GM18499 (cell line): ENCODE results near the gene SYT14.
"Not testable (repeated sequence)": the region's sequence is repeated elsewhere in the genome, so short reads cannot be mapped to it uniquely, and the experiment has no call there.

Experiments
- ATAC-seq: cut with Tn5 transposase; IDR thresholded peaks from one replicate; pipeline ENCODE4 v1.9.1; 2021; ENCODE audit warnings: moderate number of reproducible peaks; ENCODE audit not compliant: insufficient read depth, unreplicated experiment

The SYT14 gene

DNA sequence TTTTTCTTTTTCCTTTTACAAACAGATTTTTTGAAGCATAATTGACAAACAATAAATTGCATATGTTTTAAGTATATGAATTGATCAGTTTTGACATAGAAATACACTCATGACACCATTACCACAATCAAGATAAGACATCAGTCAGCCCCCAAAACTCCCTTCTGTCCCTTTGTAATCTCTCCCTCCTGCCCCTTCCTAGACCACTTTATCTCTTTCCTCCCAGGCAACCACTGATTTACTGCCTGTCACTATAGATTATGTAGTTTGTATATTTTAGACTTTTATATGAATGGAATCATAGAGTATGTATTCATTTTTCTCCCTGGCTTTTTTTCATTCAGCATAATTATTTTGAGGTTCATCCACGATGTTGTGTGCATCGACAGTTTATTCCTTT lies 6.9 kb upstream of the SYT14 start:
- no peak for ATAC-seq

- ATAC-seq, result no peak
These were observed 1.9 kb upstream of the SYT14 start for GRCh38 chr1:209936125-209936524.

DNA sequence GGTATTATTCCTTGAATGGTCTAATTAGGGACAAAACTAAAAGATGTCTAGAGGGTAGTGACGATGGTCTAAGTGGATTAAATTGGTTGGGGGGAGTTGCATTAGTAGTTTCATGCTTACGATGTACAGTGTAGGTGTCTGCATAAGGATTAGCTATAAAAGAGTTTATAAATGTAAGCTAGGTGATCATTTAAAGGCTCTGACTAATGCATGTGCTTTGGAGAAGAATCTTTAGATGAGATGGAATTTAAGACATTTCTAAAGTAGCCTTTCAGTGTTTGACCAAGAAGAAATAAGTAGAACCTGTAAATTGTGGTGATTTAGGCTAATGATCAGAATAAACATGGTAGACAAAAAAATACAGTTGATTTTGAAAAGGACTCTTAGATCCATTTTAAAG lies 7.4 kb downstream of the SYT14 start:
- no peak for ATAC-seq

- no peak for ATAC-seq
These were observed 10.1 kb downstream of the SYT14 start for GRCh38 chr1:209948155-209948554.

- ATAC-seq, result no peak
These were observed 18.1 kb downstream of the SYT14 start for GRCh38 chr1:209956116-209956515.

DNA sequence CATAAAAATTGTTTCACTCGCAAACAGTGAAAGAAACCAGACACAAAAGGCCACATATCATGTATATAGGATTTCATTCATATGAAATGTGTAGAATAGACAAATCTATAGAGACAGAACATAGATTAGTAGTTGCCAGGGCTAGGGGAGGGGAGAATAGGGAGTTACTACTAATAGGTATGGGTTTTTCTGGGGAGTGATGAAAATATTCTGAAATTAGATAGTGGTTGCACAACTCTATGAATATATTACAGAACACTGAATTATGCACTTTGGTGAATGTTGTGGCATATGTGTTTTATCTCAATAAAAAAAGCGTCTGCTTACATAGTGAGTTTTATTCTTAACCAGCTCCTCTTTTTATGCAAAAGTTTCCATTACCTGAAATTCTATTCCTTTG lies 21.6 kb downstream of the SYT14 start:
- no peak for ATAC-seq

DNA sequence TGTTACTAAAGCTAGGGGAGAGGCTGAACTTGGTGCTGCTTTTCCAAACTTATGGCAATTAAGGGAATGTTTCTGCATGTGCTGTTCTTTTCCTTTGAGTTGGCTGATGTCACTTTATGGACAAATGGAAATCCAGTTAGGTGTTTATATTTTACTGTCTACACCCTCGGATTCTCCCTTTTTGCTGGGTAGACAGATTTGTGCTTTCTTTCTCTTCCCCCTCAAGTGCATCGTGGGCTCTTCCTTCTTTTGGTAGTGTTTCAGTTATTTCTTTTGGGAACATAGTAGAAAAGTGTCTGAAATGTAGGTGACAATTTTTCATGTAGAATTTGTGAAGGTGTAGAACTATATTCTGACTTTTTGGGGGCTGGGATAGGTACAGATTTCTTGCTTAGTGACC lies 22.9 kb downstream of the SYT14 start:
- no peak for ATAC-seq

GRCh38 chr1:209962388-209962787 lies 24.4 kb downstream of the SYT14 start:
- ATAC-seq, result no peak

- ATAC-seq, result no peak
These were observed 24.8 kb downstream of the SYT14 start for GRCh38 chr1:209962856-209963255.

DNA sequence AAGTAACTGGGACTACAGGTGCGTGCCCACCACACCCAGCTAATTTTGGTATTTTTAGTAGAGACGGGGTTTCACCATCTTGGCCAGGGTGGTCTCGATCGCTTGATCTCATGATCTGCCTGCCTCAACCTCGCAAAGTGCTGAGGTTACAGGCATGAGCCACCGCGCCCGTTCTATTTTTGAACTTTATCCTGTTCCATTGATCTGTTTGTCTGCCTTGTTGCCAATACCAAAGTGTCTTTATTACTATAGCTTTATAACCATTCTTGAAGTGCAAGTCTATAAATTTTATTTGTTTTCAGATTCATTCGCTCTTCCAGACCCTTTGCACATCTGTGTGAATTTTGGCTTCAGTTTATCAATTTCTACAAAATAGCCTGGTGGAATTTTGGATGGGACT lies 28.0 kb downstream of the SYT14 start:
- no peak for ATAC-seq

GRCh38 chr1:209978721-209979120 lies 40.7 kb downstream of the SYT14 start:
- ATAC-seq, result not testable (repeated sequence)

- ATAC-seq, result no peak
These were observed 45.9 kb downstream of the SYT14 start for GRCh38 chr1:209983953-209984352.

- ATAC-seq, result no peak
These were observed 47.0 kb downstream of the SYT14 start for GRCh38 chr1:209985002-209985401.

- ATAC-seq, result no peak
These were observed 50.7 kb downstream of the SYT14 start for GRCh38 chr1:209988706-209989105.

GRCh38 chr1:209989525-209989924 lies 51.5 kb downstream of the SYT14 start:
- no peak for ATAC-seq

DNA sequence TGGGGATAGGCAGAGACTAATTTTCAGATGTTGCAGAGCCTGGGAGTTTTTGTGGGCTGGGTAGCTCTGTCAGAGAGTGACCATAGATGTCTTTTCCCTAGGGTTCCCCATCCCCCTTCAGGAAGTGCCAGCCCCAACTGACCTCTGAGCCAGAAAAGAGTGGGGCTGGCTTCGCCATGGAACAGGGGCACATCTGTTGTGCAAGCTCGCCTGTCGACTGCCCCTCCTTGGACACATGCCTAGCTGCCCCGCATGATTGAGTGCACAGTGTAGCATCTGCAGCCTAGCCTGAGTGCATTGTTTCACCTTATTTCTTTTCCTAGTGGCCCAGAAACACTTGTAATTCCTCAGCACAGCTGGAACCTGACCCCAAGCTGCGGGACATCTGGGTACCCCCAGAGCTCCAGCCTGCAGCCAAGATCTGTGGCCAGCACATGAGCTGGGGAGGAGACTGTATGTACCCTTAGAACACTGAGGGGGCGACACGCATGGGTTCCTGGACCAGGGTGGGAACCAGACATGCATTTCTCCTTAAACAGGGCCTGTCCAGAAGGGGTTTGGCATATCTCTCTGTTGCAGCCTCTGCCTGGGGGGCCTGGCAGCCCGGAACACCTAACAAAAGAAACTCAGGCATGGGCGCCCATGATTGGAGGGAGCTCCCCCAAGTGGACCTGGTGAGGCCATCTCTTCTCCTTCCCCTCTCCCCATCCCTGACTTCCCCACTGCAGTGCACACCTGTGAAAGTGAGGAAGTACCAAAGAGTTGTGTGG lies 55.2 kb downstream of the SYT14 start:
- no peak for ATAC-seq

GRCh38 chr1:209996348-209996747 lies 58.3 kb downstream of the SYT14 start:
- ATAC-seq, result no peak

DNA sequence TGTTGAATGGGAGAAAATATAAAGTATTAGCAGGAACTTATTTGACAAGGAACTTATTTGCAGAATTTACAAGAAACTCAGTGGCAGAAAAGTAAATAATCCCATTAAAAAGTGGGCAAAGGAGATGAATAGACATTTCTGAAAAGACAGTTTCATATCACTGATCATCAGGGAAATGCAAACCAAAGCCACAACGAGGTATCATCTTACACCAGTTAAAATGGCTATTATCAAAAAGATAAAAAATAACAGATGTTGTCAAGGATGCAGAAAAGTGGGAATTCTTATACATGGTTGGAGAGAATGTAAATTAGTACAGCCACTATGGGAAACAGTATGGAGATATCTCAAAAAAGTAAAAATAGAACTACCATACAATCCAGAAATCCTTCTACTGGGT lies 61.0 kb downstream of the SYT14 start:
- ATAC-seq, result no peak

DNA sequence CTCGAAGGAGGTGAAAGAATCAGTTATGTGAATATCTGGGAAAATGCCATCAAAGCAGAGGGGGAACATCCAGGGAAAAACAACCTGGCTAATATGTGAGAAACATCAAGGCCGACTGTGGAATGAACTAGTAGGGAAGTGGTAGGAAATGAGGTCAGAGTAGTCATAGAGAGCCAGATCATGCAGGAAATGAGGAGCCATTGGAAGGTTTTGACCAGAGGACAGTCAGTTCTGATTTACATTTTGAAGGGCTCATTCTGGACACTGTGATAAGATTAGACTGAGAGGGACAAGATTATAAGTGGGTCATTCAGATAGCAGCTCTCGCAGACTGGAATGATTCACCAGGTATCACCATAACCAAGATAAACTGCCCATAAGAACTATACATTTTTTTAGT lies 63.7 kb downstream of the SYT14 start:
- no peak for ATAC-seq

DNA sequence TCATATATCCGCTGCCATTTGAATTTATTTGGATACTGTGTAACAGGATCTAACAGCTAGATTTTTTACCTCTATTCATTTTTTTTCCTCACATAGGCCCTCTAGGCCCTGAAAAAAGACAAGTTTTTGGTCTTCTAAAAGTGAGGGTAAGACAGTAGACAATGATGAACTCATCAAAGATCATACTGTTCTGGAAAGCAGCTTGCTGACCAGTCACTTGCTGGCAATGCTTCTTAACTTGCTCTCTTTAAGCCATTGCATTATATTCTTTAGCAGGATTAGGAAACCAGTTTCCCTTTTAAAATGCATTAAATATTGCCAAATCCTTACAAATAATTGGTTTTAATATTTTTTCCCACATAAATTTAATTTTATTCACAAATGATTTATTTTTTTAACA lies 65.5 kb downstream of the SYT14 start:
- ATAC-seq, result no peak

- no peak for ATAC-seq
These were observed 72.1 kb downstream of the SYT14 start for GRCh38 chr1:210010161-210010560.

DNA sequence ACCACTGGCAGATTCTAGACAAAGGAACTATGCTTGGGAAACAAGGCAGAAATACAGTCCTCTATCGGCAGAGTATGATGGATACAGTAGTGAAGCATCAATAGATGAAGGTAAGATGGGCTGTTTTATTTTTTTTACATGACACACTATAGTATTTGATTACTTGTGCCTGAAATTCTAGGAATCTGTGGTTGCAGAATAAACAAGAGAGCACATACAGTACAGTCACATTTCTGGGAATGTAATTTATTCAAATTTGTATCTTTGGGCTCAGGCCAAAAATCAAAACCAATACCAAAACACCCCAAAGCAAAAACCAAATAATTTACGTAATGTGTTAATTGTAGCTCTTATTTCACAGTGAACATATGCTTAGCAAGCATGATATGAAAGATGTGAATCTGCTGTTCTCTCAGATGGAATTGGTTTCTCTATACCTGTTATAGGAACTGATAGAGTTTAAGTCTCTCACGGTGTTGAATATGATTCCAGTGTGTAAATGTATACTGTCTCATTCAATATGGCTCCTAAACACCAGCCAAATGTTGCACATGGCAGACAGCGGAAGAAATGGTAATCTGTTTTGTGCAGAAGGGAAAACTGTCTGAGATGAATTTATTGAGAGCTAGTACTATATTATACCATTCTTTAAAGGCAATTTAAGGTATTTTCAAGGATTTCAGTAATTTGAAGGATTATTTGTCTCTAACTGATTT lies 83.3 kb downstream of the SYT14 start:
- no peak for ATAC-seq
